K562 (cell line): ENCODE measurements around the gene ZNF333. TPM values are rescaled to one million over a fixed set of nuclear protein-coding genes. Genes with fewer than 3 reads are reported as not detected.

Source experiments
- CBX1 ChIP-seq: sonication (generic); IDR thresholded peaks from 2 replicates; pipeline ENCODE4 v1.6.1; 2016; ENCODE audit warnings: antibody characterized with exemption, low read depth, mild to moderate bottlenecking
- ESRRA ChIP-seq: fragments of 450-650 bp; IDR thresholded peaks from 2 replicates; pipeline ENCODE4 v1.6.1; 2014; ENCODE audit warnings: low read depth, mild to moderate bottlenecking, moderate library complexity, borderline replicate concordance
- KDM5B ChIP-seq: fragments of 200-600 bp; sonication (generic); IDR thresholded peaks from 2 replicates; pipeline ENCODE4 v1.6.1; 2012; ENCODE audit warnings: low read depth, mild to moderate bottlenecking, moderate library complexity, low read length, control low read depth, inconsistent platforms; ENCODE audit not compliant: insufficient replicate concordance
- MAZ ChIP-seq, 2 experiments: fragments of 450-650 bp in 1 of 2; sonication (generic) in 1 of 2; formaldehyde crosslinking; IDR thresholded peaks in 1 of 2; conservative IDR thresholded peaks in 1 of 2; 2 replicates each; pipeline versions ENCODE4 v1.4.0 to v1.5.0; 2020; ENCODE audit warnings: mild to moderate bottlenecking in 1 of 2, missing genetic modification reagents in 1 of 2
- MBD1 ChIP-seq: fragments of 250-450 bp; sonication (Bioruptor Pico); IDR thresholded peaks from 2 replicates; pipeline ENCODE4 v1.8.0; 2022; ENCODE audit warnings: inconsistent platforms
- MLX ChIP-seq, 2 experiments: fragments of 450-650 bp in 1 of 2; sonication (generic) in 1 of 2; formaldehyde crosslinking; conservative IDR thresholded peaks; 2 replicates each; pipeline versions ENCODE4 v1.4.0 to v1.8.1; 2020 to 2022; ENCODE audit warnings: mild to moderate bottlenecking in 1 of 2, missing genetic modification reagents in 1 of 2
- PML ChIP-seq: IDR thresholded peaks from 2 replicates; pipeline ENCODE4 v1.6.1; 2012; ENCODE audit warnings: low read length, inconsistent platforms
- POLR2G ChIP-seq: fragments of 200-400 bp; formaldehyde crosslinking; IDR thresholded peaks from 2 replicates; pipeline ENCODE4 v1.6.1; 2017; ENCODE audit warnings: low read depth, mild to moderate bottlenecking, antibody characterized with exemption, low read length, moderate library complexity
- RB1 ChIP-seq: fragments of 450-650 bp; IDR thresholded peaks from 2 replicates; pipeline ENCODE4 v1.6.1; 2017; ENCODE audit warnings: low read depth, mild to moderate bottlenecking
- SMAD1 ChIP-seq: fragments of 150-350 bp; IDR thresholded peaks from 2 replicates; pipeline ENCODE4 v1.6.1; 2014; ENCODE audit warnings: low read length, low read depth; ENCODE audit not compliant: partially characterized antibody
- SREBF1 ChIP-seq: fragments of 150-350 bp; IDR thresholded peaks from 2 replicates; pipeline ENCODE4 v1.6.1; 2014; ENCODE audit warnings: antibody characterized with exemption, low read depth, low read length, borderline replicate concordance
- SUPT5H ChIP-seq: fragments of 450-650 bp; IDR thresholded peaks from 2 replicates; pipeline ENCODE4 v1.6.1; 2016
- ZBTB7A ChIP-seq: IDR thresholded peaks from 2 replicates; pipeline ENCODE4 v1.6.1; 2011; ENCODE audit warnings: low read depth, mild to moderate bottlenecking, low read length, moderate library complexity, borderline replicate concordance; ENCODE audit not compliant: control insufficient read depth
- ZNF143 ChIP-seq: sonication (generic); formaldehyde crosslinking; IDR thresholded peaks from 2 replicates; pipeline ENCODE4 v1.9.0; 2022; ENCODE audit warnings: mild to moderate bottlenecking, missing genetic modification reagents
- ZNF318 ChIP-seq, 2 experiments: fragments of 450-650 bp; IDR thresholded peaks; 2 replicates each; pipeline ENCODE4 v1.6.1; 2016; ENCODE audit warnings: mild to moderate bottlenecking in 2 of 2, borderline replicate concordance in 1 of 2, low read depth in 1 of 2, moderate library complexity in 1 of 2
- polyA plus RNA-seq, 8 experiments: library from polyadenylated mRNA; depleted of rRNA in 4 of 8; stranded (reverse) in 5 of 8; unstranded in 3 of 8; fragments of >200 nt; fragmentation: Nextera tagmentation in 2 of 8; fragmentation: Illumina TruSeq in 1 of 8; extraction: Ambion mirVana in 2 of 8; extraction: Trizol in 1 of 8; gene quantifications; 2 replicates each; pipeline versions ENCODE4 v1.2.1 to v1.2.3, GENCODE V29; 2011 to 2014; ENCODE audit warnings: inconsistent platforms in 1 of 8, missing spikeins in 1 of 8
- total RNA-seq, 7 experiments: library from RNA; depleted of rRNA in 6 of 7; stranded (reverse); fragments of >200 nt in 6 of 7; fragmentation: Illumina TruSeq in 2 of 7; extraction: Trizol in 2 of 7; gene quantifications; 2 replicates each; pipeline versions ENCODE4 v1.2.1 to v1.2.3, GENCODE V29; 2011 to 2021; ENCODE audit warnings: low replicate concordance in 1 of 7

Gene ZNF333
- total and polyA plus RNA-seq, 9 of the 15 experiments (the other 6 are each of a cell fraction or from before 2014, with no cell fraction given): 2.8 to 10.3 (median 6.3) TPM

GRCh38 chr19:14689598-14690503, at the start of gene ZNF333 (continued):
- TF ChIP-seq KDM5B (peak; percentile 80), RB1 (peak; percentile 72), ZBTB7A (peak; percentile 30; the same call in 1 of the 2 replicates), POLR2G (peak; percentile 93), ESRRA (peak; percentile 55), MBD1 (CRISPR knock-in tag) (no peak), SUPT5H (peak; percentile 92), MAZ (CRISPR knock-in tag; conservative IDR thresholded peaks at IDR 0.05 in 1 of 2, IDR thresholded peaks at IDR 0.05 in 1 of 2) (peak in 1 of 2 experiments; percentile 60; a peak in 3 of 4 replicates), SMAD1 (peak; percentile 74), CBX1 (peak; percentile 55; the same call in 1 of the 2 replicates), ZNF318 (IDR thresholded peaks at IDR 0.05; ENCODE audit: borderline replicate concordance in 1 of 2, low read depth in 1 of 2) (no peak), ZNF143 (peak; percentile 61; the same call in 1 of the 2 replicates), SREBF1 (no peak), PML (peak; percentile 80), MLX (CRISPR knock-in tag; conservative IDR thresholded peaks at IDR 0.05) (no peak)
